ENCODE measurements around the gene SRCAP. TPM values are rescaled to one million over a fixed set of nuclear protein-coding genes. Genes with fewer than 3 reads are reported as not detected.

The SRCAP gene
- total RNA-seq, 2 experiments from 2014 or later, result 59.5 to 60.1 TPM

- H3K27me3 ChIP-seq (ENCODE audit: control insufficient read depth in 1 of 2, insufficient read depth in 2 of 2, low read length in 2 of 2), result no peaks in the 10 kb centered on the region
- DNase-seq (peak; percentile 96 to 99 (median 98)), ATAC-seq (ENCODE audit: poor library complexity) (peak; percentile 89)
- peak within 1 kb of the TSS; percentile 86 for H3K4me3 ChIP-seq (ENCODE audit: low read length)
- intact Hi-C loops (cut with DNase I, micrococcal nuclease), result loop anchor here (1.0 to 2.0 kb wide), 8 partner anchors 8 to 272 kb away; partner anchors contain the start of genes FBRS (in 2 of the 2), ZNF689 (in 2 of the 2), ZNF764 (in 2 of the 2) and FBXL19 (in 1 of the 2)
- CTCF ChIA-PET, result interaction anchor here (0.8 to 3.4 kb wide), 15 partner anchors 8 to 241 kb away, joined by 3 to 28 read pairs (median 4); partner anchors contain the start of genes DCTPP1, FBRS, ZNF688 and ZNF764
- H3K9me3 Mint-ChIP-seq, result no peaks in the 10 kb centered on the region
- no peaks in the 10 kb centered on the region for H3K9me3 ChIP-seq (ENCODE audit: control insufficient read depth in 1 of 2, insufficient read depth in 1 of 2, low read length in 2 of 2)
- peak within 1 kb of the TSS; percentile 99 for H3K4me3 Mint-ChIP-seq
- H3K4me1 Mint-ChIP-seq (ENCODE audit: low read depth), result peaks cover 22% of the 10 kb centered on the region
- POLR2A ChIA-PET, result interaction anchor here (0.7 to 2.6 kb wide), 25 partner anchors 9 to 585 kb away, joined by 3 to 88 read pairs (median 7); partner anchors contain the start of genes ALDOA, DCTPP1, FBRS and ITGAL
- peak within 1 kb of the TSS; percentile 84 to 96 for H3K27ac ChIP-seq (ENCODE audit: low read depth in 1 of 2, low read length in 2 of 2)
- peaks cover 33% of the 10 kb centered on the region for H3K36me3 ChIP-seq (ENCODE audit: insufficient read depth, low read length)
- H3K27me3 Mint-ChIP-seq, result no peaks in the 10 kb centered on the region
- no peak for TF ChIP-seq CTCF (IDR thresholded peaks at IDR 0.05)
- peaks cover 30% of the 10 kb centered on the region for H3K4me1 ChIP-seq (ENCODE audit: insufficient read depth, low read length)
- peaks cover 47% of the 10 kb centered on the region for H3K36me3 Mint-ChIP-seq (ENCODE audit: low read depth)
- peak within 1 kb of the TSS; percentile 95 for H3K27ac Mint-ChIP-seq
Observed at GRCh38 chr16:30650369-30651123, 48.4 kb upstream of the SRCAP start, which contains the start of gene PRR14. PRR14 (plus strand) TSS chr16:30650960; CDS start chr16:30651646, 686 bp downstream.

- H3K27ac Mint-ChIP-seq, result peak overlapping the region; percentile 95
- Histone ChIP-seq H3K27me3 (ENCODE audit: control insufficient read depth in 1 of 2, insufficient read depth in 2 of 2, low read length in 2 of 2) (no peaks in the 10 kb centered on the region), H3K27ac (ENCODE audit: low read depth in 1 of 2, low read length in 2 of 2) (peak overlapping the region; percentile 84 to 96), H3K9me3 (ENCODE audit: control insufficient read depth in 1 of 2, insufficient read depth in 1 of 2, low read length in 2 of 2) (no peaks in the 10 kb centered on the region), H3K4me1 (ENCODE audit: insufficient read depth, low read length) (peaks cover 33% of the 10 kb centered on the region), H3K4me3 (ENCODE audit: low read length) (peak overlapping the region; percentile 86), H3K36me3 (ENCODE audit: insufficient read depth, low read length) (peaks cover 41% of the 10 kb centered on the region)
- peak; percentile 75 for TF ChIP-seq CTCF (IDR thresholded peaks at IDR 0.05)
- POLR2A ChIA-PET, result interaction anchor here (1.2 to 2.6 kb wide), 17 partner anchors 9 to 466 kb away, joined by 3 to 88 read pairs (median 11); partner anchors contain the start of genes DCTPP1, FBRS, KAT8 and SRCAP
- H3K27me3 Mint-ChIP-seq, result no peaks in the 10 kb centered on the region
- intact Hi-C loops (cut with DNase I, micrococcal nuclease), result loop anchor here (1.0 to 2.0 kb wide), 4 partner anchors 41 to 271 kb away; partner anchors contain the start of genes FBXL19 (in 1 of the 2), ZNF689 (in 1 of the 2) and ZNF785 (in 1 of the 2)
- peaks cover 55% of the 10 kb centered on the region for H3K36me3 Mint-ChIP-seq (ENCODE audit: low read depth)
- peak; percentile 42 for ATAC-seq (ENCODE audit: poor library complexity)
- no peaks in the 10 kb centered on the region for H3K9me3 Mint-ChIP-seq
- peak overlapping the region; percentile 99 for H3K4me3 Mint-ChIP-seq
- CTCF ChIA-PET, result interaction anchor here (0.8 to 3.4 kb wide), 14 partner anchors 7 to 221 kb away, joined by 3 to 28 read pairs (median 4); partner anchors contain the start of genes DCTPP1, FBRS, ZNF688 and ZNF764
- DNase-seq, result peak; percentile 49 to 93 (median 66)
- H3K4me1 Mint-ChIP-seq (ENCODE audit: low read depth), result peaks cover 25% of the 10 kb centered on the region
Observed at GRCh38 chr16:30651124-30652004, 47.6 kb upstream of the SRCAP start.

- DNase-seq, result no peak
- intact Hi-C loops (cut with DNase I, micrococcal nuclease), result no loop called here
- Mint-ChIP-seq H3K4me1 (ENCODE audit: low read depth) (peaks cover 31% of the 10 kb centered on the region), H3K36me3 (ENCODE audit: low read depth) (peaks cover 59% of the 10 kb centered on the region), H3K27me3 (no peaks in the 10 kb centered on the region), H3K9me3 (no peaks in the 10 kb centered on the region), H3K4me3 (peak overlapping the region; percentile 89), H3K27ac (peak overlapping the region; percentile 86)
- Histone ChIP-seq H3K27ac (ENCODE audit: low read depth in 1 of 2, low read length in 2 of 2) (peak overlapping the region; percentile 84 to 91), H3K27me3 (ENCODE audit: control insufficient read depth in 1 of 2, insufficient read depth in 2 of 2, low read length in 2 of 2) (no peaks in the 10 kb centered on the region), H3K4me3 (ENCODE audit: low read length) (peak overlapping the region; percentile 86), H3K9me3 (ENCODE audit: control insufficient read depth in 1 of 2, insufficient read depth in 1 of 2, low read length in 2 of 2) (no peaks in the 10 kb centered on the region), H3K4me1 (ENCODE audit: insufficient read depth, low read length) (peaks cover 38% of the 10 kb centered on the region), H3K36me3 (ENCODE audit: insufficient read depth, low read length) (peaks cover 45% of the 10 kb centered on the region)
- no peak for ATAC-seq (ENCODE audit: poor library complexity)
- no peak for TF ChIP-seq CTCF (IDR thresholded peaks at IDR 0.05)
- CTCF ChIA-PET, result interaction anchor here (0.9 to 3.4 kb wide), 4 partner anchors 9 to 45 kb away, joined by 3 to 28 read pairs (median 10); no protein-coding TSS in a partner anchor
- POLR2A ChIA-PET, result interaction anchor here (2.0 kb wide), 1 partner anchor 94 kb away, joined by 20 read pairs; the partner anchor contains the start of gene ZNF764
Observed at GRCh38 chr16:30652005-30652296, 47.0 kb upstream of the SRCAP start.

Measured in CD4-positive, alpha-beta T cell (primary cell).